Measurements from ENCODE around the gene ARHGEF26. TPM values are rescaled to one million over a fixed set of nuclear protein-coding genes. Genes with fewer than 3 reads are reported as not detected.

The ARHGEF26 gene
- polyA plus RNA-seq, 1 experiment, result 0.05 TPM

GRCh38 chr3:154178172-154178571 lies 57.0 kb downstream of the ARHGEF26 start:
- no peak for DNase-seq (ENCODE audit: low read depth)
- no peak overlapping the region for H3K4me3 ChIP-seq (ENCODE audit: low read depth, low read length)
- no peak for TF ChIP-seq CTCF (IDR thresholded peaks at IDR 0.05; ENCODE audit: insufficient read depth, low read depth, low read length)
- H3K27me3 ChIP-seq (ENCODE audit: control insufficient read depth, insufficient read depth, low read length), result no peaks in the 10 kb centered on the region
- no peaks in the 10 kb centered on the region for H3K36me3 ChIP-seq (ENCODE audit: control insufficient read depth, insufficient read depth, low read length)
- POLR2A ChIA-PET, result no interaction called here
- CTCF ChIA-PET, result interaction anchor here (0.8 to 1.4 kb wide), 2 partner anchors 12 to 16 kb away, joined by 3 read pairs; no protein-coding TSS in a partner anchor

- Histone ChIP-seq H3K36me3 (ENCODE audit: control insufficient read depth, insufficient read depth, low read length) (no peaks in the 10 kb centered on the region), H3K27me3 (ENCODE audit: control insufficient read depth, insufficient read depth, low read length) (no peaks in the 10 kb centered on the region), H3K4me3 (ENCODE audit: low read depth, low read length) (no peak overlapping the region)
- no peak for TF ChIP-seq CTCF (IDR thresholded peaks at IDR 0.05; ENCODE audit: insufficient read depth, low read depth, low read length)
- POLR2A ChIA-PET, result no interaction called here
- no peak for DNase-seq (ENCODE audit: low read depth)
- CTCF ChIA-PET, result no interaction called here
Observed at GRCh38 chr3:154180836-154181691, 59.9 kb downstream of the ARHGEF26 start.

- Histone ChIP-seq H3K4me3 (ENCODE audit: low read depth, low read length) (no peak overlapping the region), H3K27me3 (ENCODE audit: control insufficient read depth, insufficient read depth, low read length) (no peaks in the 10 kb centered on the region), H3K36me3 (ENCODE audit: control insufficient read depth, insufficient read depth, low read length) (no peaks in the 10 kb centered on the region)
- no peak for DNase-seq (ENCODE audit: low read depth)
- ChIA-PET CTCF (interaction anchor here (1.1 kb wide), 1 partner anchor 12 kb away, joined by 3 read pairs; no protein-coding TSS in a partner anchor), POLR2A (no interaction called here)
- TF ChIP-seq CTCF (IDR thresholded peaks at IDR 0.05; ENCODE audit: insufficient read depth, low read depth, low read length), result no peak
Observed at GRCh38 chr3:154182322-154182922, 61.2 kb downstream of the ARHGEF26 start.

- H3K36me3 ChIP-seq (ENCODE audit: control insufficient read depth, insufficient read depth, low read length), result no peaks in the 10 kb centered on the region
- H3K4me3 ChIP-seq (ENCODE audit: low read depth, low read length), result no peak overlapping the region
- CTCF ChIA-PET, result interaction anchor here (1.1 kb wide), 1 partner anchor 11 kb away, joined by 3 read pairs; no protein-coding TSS in a partner anchor
- POLR2A ChIA-PET, result no interaction called here
- no peak for DNase-seq (ENCODE audit: low read depth)
- TF ChIP-seq CTCF (IDR thresholded peaks at IDR 0.05; ENCODE audit: insufficient read depth, low read depth, low read length), result no peak
- no peaks in the 10 kb centered on the region for H3K27me3 ChIP-seq (ENCODE audit: control insufficient read depth, insufficient read depth, low read length)
Observed at GRCh38 chr3:154182975-154183374, 61.8 kb downstream of the ARHGEF26 start.

- TF ChIP-seq CTCF (IDR thresholded peaks at IDR 0.05; ENCODE audit: insufficient read depth, low read depth, low read length), result no peak
- ChIA-PET POLR2A (no interaction called here), CTCF (interaction anchor here (0.8 kb wide), 1 partner anchor 14 kb away, joined by 3 read pairs; no protein-coding TSS in a partner anchor)
- Histone ChIP-seq H3K27me3 (ENCODE audit: control insufficient read depth, insufficient read depth, low read length) (no peaks in the 10 kb centered on the region), H3K4me3 (ENCODE audit: low read depth, low read length) (no peak overlapping the region), H3K36me3 (ENCODE audit: control insufficient read depth, insufficient read depth, low read length) (no peaks in the 10 kb centered on the region)
- DNase-seq (ENCODE audit: low read depth), result no peak
Observed at GRCh38 chr3:154184582-154184981, 63.4 kb downstream of the ARHGEF26 start.

All from BJ (cell line).